AG09319 (cell line): ENCODE measurements around the gene MED16.

Experiments
- DNase-seq: peaks from one replicate; pipeline ENCODE4 v3.0.0-alpha.2; 2010; ENCODE audit warnings: low read depth; ENCODE audit errors: extremely low read depth
- TF ChIP-seq, protein P1 (sequence below): IDR thresholded peaks from 2 replicates; pipeline ENCODE4 v1.5.1; 2011; ENCODE audit warnings: low read depth, mild to moderate bottlenecking, inconsistent platforms, low read length, moderate library complexity

The MED16 gene

DNA sequence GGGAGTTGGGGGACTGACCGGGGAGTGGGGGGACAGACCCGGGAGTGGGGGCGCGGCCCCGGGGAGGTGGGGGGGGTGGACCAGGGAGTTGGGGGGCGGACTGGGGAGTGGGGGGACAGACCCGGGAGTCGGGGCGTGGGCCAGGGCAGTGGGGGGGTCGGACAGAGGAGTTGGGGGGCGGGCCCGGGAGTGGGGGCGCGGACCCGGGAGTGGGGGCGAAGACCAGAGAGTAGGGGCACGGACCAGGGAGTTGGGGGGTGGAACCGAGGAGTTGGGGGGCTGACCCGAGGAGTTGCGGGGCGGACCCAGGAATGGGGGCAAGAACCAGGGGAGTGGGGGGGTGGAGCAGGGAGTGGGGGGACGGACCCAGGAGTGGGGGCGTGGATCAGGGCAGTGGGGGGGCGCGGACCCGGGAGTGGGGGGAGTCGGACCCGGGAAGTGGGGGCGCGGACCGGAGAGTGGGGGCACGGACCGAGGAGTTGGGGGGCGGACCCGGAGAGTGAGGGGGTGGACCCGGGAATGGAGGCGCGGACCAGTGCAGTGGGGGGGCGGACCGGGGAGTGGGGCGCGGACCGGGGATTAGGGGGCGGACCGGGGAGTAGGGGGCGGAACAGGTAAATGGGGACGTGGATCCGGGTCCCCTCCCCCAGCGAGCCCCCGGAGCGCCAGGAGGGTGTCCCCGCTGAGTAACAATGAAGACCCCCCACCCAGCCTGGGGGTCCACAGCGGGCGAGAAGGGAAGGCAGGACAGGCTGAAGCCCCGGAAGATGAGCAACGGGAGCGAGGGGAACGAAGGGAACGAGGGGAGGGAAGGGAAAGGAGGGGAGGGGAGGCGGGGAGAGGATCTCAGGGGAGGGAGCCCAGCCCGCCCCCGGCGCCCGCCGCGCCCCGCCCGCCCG is 19.4 kb upstream of the MED16 start:
- DNase-seq, result no peak
- TF ChIP-seq, protein P1, sequence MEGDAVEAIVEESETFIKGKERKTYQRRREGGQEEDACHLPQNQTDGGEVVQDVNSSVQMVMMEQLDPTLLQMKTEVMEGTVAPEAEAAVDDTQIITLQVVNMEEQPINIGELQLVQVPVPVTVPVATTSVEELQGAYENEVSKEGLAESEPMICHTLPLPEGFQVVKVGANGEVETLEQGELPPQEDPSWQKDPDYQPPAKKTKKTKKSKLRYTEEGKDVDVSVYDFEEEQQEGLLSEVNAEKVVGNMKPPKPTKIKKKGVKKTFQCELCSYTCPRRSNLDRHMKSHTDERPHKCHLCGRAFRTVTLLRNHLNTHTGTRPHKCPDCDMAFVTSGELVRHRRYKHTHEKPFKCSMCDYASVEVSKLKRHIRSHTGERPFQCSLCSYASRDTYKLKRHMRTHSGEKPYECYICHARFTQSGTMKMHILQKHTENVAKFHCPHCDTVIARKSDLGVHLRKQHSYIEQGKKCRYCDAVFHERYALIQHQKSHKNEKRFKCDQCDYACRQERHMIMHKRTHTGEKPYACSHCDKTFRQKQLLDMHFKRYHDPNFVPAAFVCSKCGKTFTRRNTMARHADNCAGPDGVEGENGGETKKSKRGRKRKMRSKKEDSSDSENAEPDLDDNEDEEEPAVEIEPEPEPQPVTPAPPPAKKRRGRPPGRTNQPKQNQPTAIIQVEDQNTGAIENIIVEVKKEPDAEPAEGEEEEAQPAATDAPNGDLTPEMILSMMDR, result no peak

DNA sequence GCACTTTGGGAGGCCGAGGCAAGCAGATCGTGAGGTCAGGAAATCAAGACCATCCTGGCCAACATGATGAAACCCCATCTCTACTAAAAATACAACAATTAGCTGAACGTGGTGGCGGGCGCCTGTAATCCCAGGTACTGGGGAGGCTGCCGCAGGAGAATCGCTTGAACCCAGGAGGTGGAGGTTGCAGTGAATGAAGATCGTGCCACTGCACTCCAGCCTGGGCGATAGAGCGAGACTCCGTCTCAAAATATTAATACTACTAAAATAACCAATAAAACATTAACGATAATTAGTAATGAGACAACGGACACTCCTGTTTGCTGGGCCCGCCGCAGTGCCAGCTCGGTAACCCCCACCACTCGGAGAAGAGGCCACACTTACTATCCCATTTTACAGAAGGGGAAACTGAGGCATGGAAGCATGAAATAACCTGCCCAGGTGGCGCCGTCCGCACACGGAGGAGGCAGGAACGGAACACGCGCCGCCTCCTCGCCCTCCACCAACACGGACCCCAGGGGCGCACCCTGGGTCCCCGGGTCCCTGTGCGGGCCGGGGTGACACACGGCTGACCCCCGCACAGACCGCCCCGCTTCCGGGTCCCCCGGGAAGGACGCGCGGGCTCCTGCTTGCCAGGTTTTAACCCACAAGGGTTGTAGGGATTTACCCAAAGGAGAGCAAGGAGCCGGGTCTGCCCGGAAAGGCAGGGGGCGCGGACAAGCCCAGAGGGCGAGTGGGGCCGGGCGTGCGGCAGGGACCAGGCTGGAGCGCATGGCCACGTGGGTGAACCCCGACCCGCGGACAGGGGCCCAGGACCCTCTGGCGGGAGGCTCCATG is 18.4 kb upstream of the MED16 start:
- TF ChIP-seq, protein P1, result no peak
- DNase-seq, result no peak

DNA sequence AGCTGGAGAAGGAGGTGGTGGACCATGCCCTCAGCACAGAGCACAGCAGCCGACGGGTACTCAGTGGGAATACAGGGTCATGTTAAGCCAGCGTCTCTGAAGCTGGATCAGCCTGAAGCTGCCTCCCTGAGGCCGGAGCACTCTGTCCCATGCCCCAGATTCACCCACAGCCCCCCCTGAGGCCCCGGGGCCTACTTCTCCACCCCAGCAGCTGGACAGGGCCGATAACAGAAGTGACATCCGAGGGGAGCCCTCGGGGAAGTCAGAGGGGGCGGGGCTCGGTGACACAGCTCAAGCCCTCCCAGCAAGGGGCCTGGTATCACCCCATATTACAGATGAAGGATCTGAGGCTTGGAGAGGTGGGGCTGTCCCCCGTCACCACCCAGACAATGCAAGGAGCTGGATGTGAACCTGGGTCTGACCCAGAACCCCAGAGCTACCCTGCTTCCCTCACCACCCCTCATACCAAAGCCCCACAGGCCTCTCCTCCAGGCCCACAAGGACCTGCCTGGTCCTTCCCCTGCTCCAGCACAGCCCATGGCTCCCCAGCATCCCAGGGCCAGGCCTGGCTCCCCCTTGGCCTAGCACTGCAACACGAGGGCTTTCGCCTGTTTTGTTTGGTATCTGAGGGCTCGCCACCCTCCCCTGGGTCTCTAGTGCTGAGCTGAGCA is 14.3 kb upstream of the MED16 start:
- TF ChIP-seq, protein P1, result no peak
- DNase-seq, result no peak

DNA sequence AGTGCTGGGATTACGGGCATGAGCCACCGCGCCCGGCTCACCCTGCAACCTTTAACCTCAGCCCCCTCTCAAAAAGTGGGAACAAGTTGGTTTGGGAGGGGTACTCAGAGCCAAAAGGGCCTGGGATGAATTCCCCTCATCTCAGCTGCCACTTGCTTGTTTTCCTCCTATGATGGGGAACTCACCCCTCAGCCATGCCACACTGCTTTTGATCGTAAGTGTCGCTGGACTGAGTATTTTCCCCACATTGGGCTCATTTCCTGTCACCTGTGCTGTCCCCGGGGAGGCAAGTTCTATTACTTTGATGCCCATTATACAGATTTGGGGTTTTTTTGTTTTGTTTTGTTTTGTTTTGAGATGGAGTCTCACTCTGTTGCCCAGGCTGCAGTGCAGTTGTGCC is 13.5 kb upstream of the MED16 start:
- DNase-seq, result no peak
- TF ChIP-seq, protein P1, result no peak

DNA sequence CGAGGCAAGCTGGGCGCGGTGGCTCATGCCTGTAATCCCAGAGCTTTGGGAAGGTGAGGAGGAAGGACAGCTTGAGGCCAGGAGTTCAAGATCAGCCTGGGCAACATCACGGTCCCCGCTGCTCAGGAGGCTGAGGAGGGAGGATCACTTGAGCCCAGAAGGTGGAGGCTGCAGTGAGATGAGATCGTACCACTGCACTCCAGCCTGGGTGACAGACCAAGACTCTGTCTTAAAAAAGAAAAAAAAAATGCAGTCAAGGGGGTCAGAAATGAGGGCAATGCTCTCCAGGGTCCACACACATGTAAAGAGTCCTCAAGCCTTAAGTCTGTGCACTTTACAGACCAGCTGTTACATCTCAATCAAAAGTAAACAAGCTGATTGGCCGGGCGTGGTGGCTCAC is 11.6 kb upstream of the MED16 start:
- no peak for DNase-seq
- TF ChIP-seq, protein P1, result no peak

DNA sequence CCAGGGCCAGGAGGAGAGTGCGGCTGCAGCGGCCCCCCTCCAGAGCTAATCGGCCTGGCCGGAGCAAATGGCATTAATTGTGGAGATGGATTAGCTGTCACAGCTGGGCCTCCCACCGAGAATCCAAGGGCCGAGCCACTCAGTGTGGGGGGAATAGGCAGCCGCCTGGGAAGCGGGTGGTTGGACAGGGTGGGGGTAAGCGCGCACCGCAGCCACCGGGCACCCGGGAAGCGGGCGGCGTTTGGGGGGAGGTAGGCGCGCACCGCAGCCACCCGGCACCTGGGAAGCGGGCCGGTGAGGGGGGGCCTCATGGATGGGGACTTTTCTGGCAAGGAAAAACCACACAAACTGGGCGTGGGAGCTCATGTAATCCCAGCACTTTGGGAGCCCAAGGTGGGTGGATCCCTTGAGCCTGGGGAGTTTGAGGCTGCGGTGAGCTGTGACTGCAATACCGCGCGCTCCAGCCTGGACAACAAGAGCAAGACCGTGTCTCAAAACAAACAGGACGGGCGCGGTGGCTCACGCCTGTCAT is 10.3 kb upstream of the MED16 start:
- DNase-seq, result no peak
- TF ChIP-seq, protein P1, result no peak
